ENCODE measurements around the gene PALM2AKAP2.

- TF ChIP-seq PBX3 (IDR thresholded peaks at IDR 0.05; ENCODE audit: insufficient replicate concordance, low read depth, low read length) = no peak
- TF ChIP-seq HDAC2 (IDR thresholded peaks at IDR 0.05) = no peak
- no peak for TF ChIP-seq SIN3A (IDR thresholded peaks at IDR 0.05; ENCODE audit: low read depth, low read length)
- TF ChIP-seq CEBPZ (IDR thresholded peaks at IDR 0.05; ENCODE audit: low read depth, low read length) = no peak
- no peak for TF ChIP-seq CTCF (IDR thresholded peaks at IDR 0.05 in 2 of 3, conservative IDR thresholded peaks at IDR 0.05 in 1 of 3; ENCODE audit: control insufficient read depth in 2 of 3, extremely low read depth in 1 of 3, insufficient read depth in 1 of 3, low read depth in 3 of 3, low read length in 3 of 3)
- TF ChIP-seq POLR2AphosphoS5 (IDR thresholded peaks at IDR 0.05; ENCODE audit: low read length) = no peak
- no peak for TF ChIP-seq WRNIP1 (IDR thresholded peaks at IDR 0.05; ENCODE audit: borderline replicate concordance, low read depth, low read length)
- TF ChIP-seq BRCA1 (IDR thresholded peaks at IDR 0.05; ENCODE audit: low read depth, low read length) = no peak
- no peak for TF ChIP-seq EZH2 (IDR thresholded peaks at IDR 0.05; ENCODE audit: borderline replicate concordance, control insufficient read depth, low read depth, low read length)
- TF ChIP-seq ETV6 (conservative IDR thresholded peaks at IDR 0.05 in 1 of 2, IDR thresholded peaks at IDR 0.05 in 1 of 2; ENCODE audit: borderline replicate concordance in 1 of 2, low read depth in 1 of 2) = no peak
- TF ChIP-seq EGR1 (IDR thresholded peaks at IDR 0.05; ENCODE audit: borderline replicate concordance in 1 of 2, low read depth in 2 of 2, low read length in 2 of 2) = no peak
- TF ChIP-seq STAT1 (conservative IDR thresholded peaks at IDR 0.05) = no peak
These were observed 45.2 kb upstream of the PALM2AKAP2 start for GRCh38 chr9:109734814-109735213.
